GM18861 (cell line): ENCODE data around the gene S100A16.

Experiments used
- ATAC-seq: cut with Tn5 transposase; IDR thresholded peaks from one replicate; pipeline ENCODE4 v1.9.1; 2021; ENCODE audit not compliant: unreplicated experiment

S100A16 gene

GRCh38 chr1:153638261-153638660, 25.3 kb upstream of the S100A16 start:
- no peak for ATAC-seq

GRCh38 chr1:153636312-153636711, 23.4 kb upstream of the S100A16 start:
- no peak for ATAC-seq

GRCh38 chr1:153635872-153636271, 22.9 kb upstream of the S100A16 start:
- no peak for ATAC-seq

- ATAC-seq = peak; percentile 87
Observed at GRCh38 chr1:153633754-153634665, 21.1 kb upstream of the S100A16 start, which contains the start of gene CHTOP. TSS of gene CHTOP (plus strand) at chr1:153634066. CDS start at chr1:153636589, 2,523 bp downstream.

- no peak for ATAC-seq
Observed at GRCh38 chr1:153633161-153633753, 20.3 kb upstream of the S100A16 start.

- ATAC-seq = no peak
Observed at GRCh38 chr1:153631047-153632022, 18.4 kb upstream of the S100A16 start.

GRCh38 chr1:153630384-153630783, 17.4 kb upstream of the S100A16 start:
- no peak for ATAC-seq

GRCh38 chr1:153629971-153630370, 17.0 kb upstream of the S100A16 start:
- no peak for ATAC-seq

- no peak for ATAC-seq
Observed at GRCh38 chr1:153629343-153629665, 16.4 kb upstream of the S100A16 start.

- ATAC-seq = no peak
Observed at GRCh38 chr1:153628638-153629342, 15.9 kb upstream of the S100A16 start.

GRCh38 chr1:153627715-153628626, 15.0 kb upstream of the S100A16 start, which contains the start of gene S100A1:
TSS of gene S100A1 (plus strand) at chr1:153628434. CDS start at chr1:153630522, 2,088 bp downstream.
- no peak for ATAC-seq

- ATAC-seq = no peak
Observed at GRCh38 chr1:153626904-153627714, 14.2 kb upstream of the S100A16 start, which contains the start of gene S100A13. TSS of gene S100A13 (minus strand) at chr1:153627505. CDS start at chr1:153626472, 1,033 bp downstream.

- ATAC-seq = no peak
Observed at GRCh38 chr1:153626477-153626903, 13.6 kb upstream of the S100A16 start.

- no peak for ATAC-seq
Observed at GRCh38 chr1:153624965-153625611, 12.2 kb upstream of the S100A16 start.

- no peak for ATAC-seq
Observed at GRCh38 chr1:153623101-153623500, 10.2 kb upstream of the S100A16 start.

GRCh38 chr1:153619171-153619570, 6.2 kb upstream of the S100A16 start:
- ATAC-seq = no peak

- ATAC-seq = no peak
Observed at GRCh38 chr1:153617663-153618062, 4.7 kb upstream of the S100A16 start.

- no peak for ATAC-seq
Observed at GRCh38 chr1:153616917-153617311, 4.0 kb upstream of the S100A16 start.
